ENCODE results near the gene UBE2G2.

DNA sequence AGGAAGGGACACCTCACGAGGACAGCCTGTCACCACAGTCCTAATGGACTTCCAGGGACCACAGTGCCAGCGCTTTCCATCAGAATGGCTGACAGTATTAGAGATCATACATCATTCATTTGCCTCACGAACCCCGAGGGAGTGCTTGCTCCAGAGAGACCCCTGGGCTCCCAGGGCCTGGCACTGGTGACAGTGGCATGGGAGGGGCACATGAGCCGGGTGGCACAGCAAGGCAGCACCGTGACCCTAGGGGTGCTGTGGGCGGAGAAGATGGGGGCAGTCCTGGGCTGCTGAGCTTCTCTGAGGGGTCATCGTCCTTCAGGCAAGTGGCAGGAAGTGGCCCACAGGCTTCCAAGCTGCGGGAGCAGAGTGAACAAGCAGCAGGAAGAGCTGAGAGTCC is 73.9 kb downstream of the UBE2G2 start:
- TF ChIP-seq, protein P1, sequence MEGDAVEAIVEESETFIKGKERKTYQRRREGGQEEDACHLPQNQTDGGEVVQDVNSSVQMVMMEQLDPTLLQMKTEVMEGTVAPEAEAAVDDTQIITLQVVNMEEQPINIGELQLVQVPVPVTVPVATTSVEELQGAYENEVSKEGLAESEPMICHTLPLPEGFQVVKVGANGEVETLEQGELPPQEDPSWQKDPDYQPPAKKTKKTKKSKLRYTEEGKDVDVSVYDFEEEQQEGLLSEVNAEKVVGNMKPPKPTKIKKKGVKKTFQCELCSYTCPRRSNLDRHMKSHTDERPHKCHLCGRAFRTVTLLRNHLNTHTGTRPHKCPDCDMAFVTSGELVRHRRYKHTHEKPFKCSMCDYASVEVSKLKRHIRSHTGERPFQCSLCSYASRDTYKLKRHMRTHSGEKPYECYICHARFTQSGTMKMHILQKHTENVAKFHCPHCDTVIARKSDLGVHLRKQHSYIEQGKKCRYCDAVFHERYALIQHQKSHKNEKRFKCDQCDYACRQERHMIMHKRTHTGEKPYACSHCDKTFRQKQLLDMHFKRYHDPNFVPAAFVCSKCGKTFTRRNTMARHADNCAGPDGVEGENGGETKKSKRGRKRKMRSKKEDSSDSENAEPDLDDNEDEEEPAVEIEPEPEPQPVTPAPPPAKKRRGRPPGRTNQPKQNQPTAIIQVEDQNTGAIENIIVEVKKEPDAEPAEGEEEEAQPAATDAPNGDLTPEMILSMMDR (conservative IDR thresholded peaks at IDR 0.05) = no peak
- no peak for TF ChIP-seq ZFX (IDR thresholded peaks at IDR 0.05)
